CD4-positive, alpha-beta T cell treated with Interleukin-12 subunit alpha and Interleukin-12 subunit beta, for 1 hour (primary cell): ENCODE results near the gene LRRFIP2.
"Not testable (repeated sequence)": the region's sequence is repeated elsewhere in the genome, so short reads cannot be mapped to it uniquely, and the experiment has no call there.

Experiments
- DNase-seq: peaks from one replicate; pipeline ENCODE4 v3.0.0-alpha.2; 2020

The LRRFIP2 gene

GRCh38 chr3:37183375-37183831 lies 9.0 kb upstream of the LRRFIP2 start:
- DNase-seq, result no peak

- DNase-seq, result no peak
Observed at GRCh38 chr3:37182816-37183215, 8.4 kb upstream of the LRRFIP2 start.

- DNase-seq, result no peak
Observed at GRCh38 chr3:37181756-37182155, 7.4 kb upstream of the LRRFIP2 start.

- no peak for DNase-seq
Observed at GRCh38 chr3:37179144-37179967, 5.0 kb upstream of the LRRFIP2 start.

GRCh38 chr3:37173806-37174205 lies 576 bp downstream of the LRRFIP2 start:
- no peak for DNase-seq

- no peak for DNase-seq
Observed at GRCh38 chr3:37171144-37171543, 3.2 kb downstream of the LRRFIP2 start.

GRCh38 chr3:37170513-37170912 lies 3.9 kb downstream of the LRRFIP2 start:
- no peak for DNase-seq

- DNase-seq, result no peak
Observed at GRCh38 chr3:37170060-37170459, 4.3 kb downstream of the LRRFIP2 start.

GRCh38 chr3:37168896-37169295 lies 5.5 kb downstream of the LRRFIP2 start:
- DNase-seq, result no peak

GRCh38 chr3:37163262-37164015 lies 10.9 kb downstream of the LRRFIP2 start:
- no peak for DNase-seq

GRCh38 chr3:37162501-37163245 lies 11.7 kb downstream of the LRRFIP2 start:
- DNase-seq, result no peak

GRCh38 chr3:37161351-37161750 lies 13.0 kb downstream of the LRRFIP2 start:
- no peak for DNase-seq

- no peak for DNase-seq
Observed at GRCh38 chr3:37155782-37156181, 18.6 kb downstream of the LRRFIP2 start.

- DNase-seq, result no peak
Observed at GRCh38 chr3:37154668-37155314, 19.6 kb downstream of the LRRFIP2 start.

- no peak for DNase-seq
Observed at GRCh38 chr3:37150621-37151020, 23.8 kb downstream of the LRRFIP2 start.

- no peak for DNase-seq
Observed at GRCh38 chr3:37149257-37149656, 25.1 kb downstream of the LRRFIP2 start.

GRCh38 chr3:37148208-37148607 lies 26.2 kb downstream of the LRRFIP2 start:
- no peak for DNase-seq

GRCh38 chr3:37147666-37148065 lies 26.7 kb downstream of the LRRFIP2 start:
- no peak for DNase-seq

GRCh38 chr3:37146927-37147326 lies 27.5 kb downstream of the LRRFIP2 start:
- DNase-seq, result not testable (repeated sequence)

GRCh38 chr3:37145611-37146010 lies 28.8 kb downstream of the LRRFIP2 start:
- DNase-seq, result no peak

- peak; percentile 9 for DNase-seq
Observed at GRCh38 chr3:37144806-37145205, 29.6 kb downstream of the LRRFIP2 start.

- no peak for DNase-seq
Observed at GRCh38 chr3:37143821-37144220, 30.6 kb downstream of the LRRFIP2 start.

- DNase-seq, result no peak
Observed at GRCh38 chr3:37141676-37142075, 32.7 kb downstream of the LRRFIP2 start.
